Panc1 (cell line): Measurements from ENCODE around the gene NRM. TPM values are rescaled to one million over a fixed set of nuclear protein-coding genes. Genes with fewer than 3 reads are reported as not detected.

Experiments
- ATAC-seq: fragments of 200-7000 bp; cut with Tn5 transposase; 2 replicates; pipeline ENCODE4 v1.9.1; 2020; ENCODE audit warnings: mild to moderate bottlenecking, moderate library complexity
- BruUV-seq: library from RNA; stranded (reverse); fragments of 400-500 nt; replicated peaks from 2 replicates; lab custom pipeline; 2021; lab: Mats Ljungman, UMichigan
- CTCF ChIA-PET: fragments of 300-600 bp; sonication (Branson Sonifier 250); formaldehyde crosslinking; loops from one replicate; lab custom pipeline; 2022; ENCODE audit warnings: antibody characterized with exemption; lab: Charles Lee
- POLR2A ChIA-PET: fragments of 300-600 bp; sonication (Branson Sonifier 250); formaldehyde crosslinking; loops from one replicate; lab custom pipeline; 2022; ENCODE audit warnings: antibody characterized with exemption; lab: Charles Lee
- DNase-seq: peaks from one replicate; pipeline ENCODE4 v3.0.0-alpha.2; 2010; ENCODE audit warnings: low read depth, low spot score
- H3K27ac ChIP-seq: 2 replicates; pipeline ENCODE4 v1.5.1; 2011; ENCODE audit warnings: mild to moderate bottlenecking, low read length, inconsistent platforms
- H3K27me3 ChIP-seq: fragments of 200-500 bp; sonication (Bioruptor generic); 2 replicates; pipeline ENCODE4 v1.6.0; 2014; ENCODE audit warnings: low read length, inconsistent platforms; ENCODE audit not compliant: control insufficient read depth, insufficient read depth
- H3K36me3 ChIP-seq: fragments of 200-500 bp; sonication (Bioruptor generic); 2 replicates; pipeline ENCODE4 v1.5.1; 2014; ENCODE audit warnings: inconsistent platforms, mild to moderate bottlenecking, low read length, moderate library complexity; ENCODE audit not compliant: control insufficient read depth, insufficient read depth
- H3K4me1 ChIP-seq: 2 replicates; pipeline ENCODE4 v1.5.1; 2011; ENCODE audit warnings: inconsistent platforms, mild to moderate bottlenecking, low read length, moderate library complexity; ENCODE audit not compliant: control insufficient read depth, insufficient read depth
- H3K4me3 ChIP-seq, 2 experiments: 2 replicates each; pipeline ENCODE4 v1.5.1; 2011 to 2012; ENCODE audit warnings: low read depth in 2 of 2, low read length in 2 of 2, mild to moderate bottlenecking in 2 of 2, inconsistent platforms in 1 of 2, moderate library complexity in 1 of 2
- H3K9me3 ChIP-seq: fragments of 200-500 bp; sonication (Bioruptor generic); 2 replicates; pipeline ENCODE4 v1.5.1; 2014; ENCODE audit warnings: low read depth, mild to moderate bottlenecking, inconsistent platforms, low read length, moderate library complexity; ENCODE audit not compliant: control insufficient read depth, insufficient read depth
- CTCF ChIP-seq: fragments of 450-650 bp; IDR thresholded peaks from 2 replicates; pipeline ENCODE4 v1.5.1; 2017; ENCODE audit warnings: mild to moderate bottlenecking
- POLR2AphosphoS5 ChIP-seq: IDR thresholded peaks from 2 replicates; pipeline ENCODE4 v1.6.1; 2012; ENCODE audit warnings: mild to moderate bottlenecking, low read depth, low read length, moderate library complexity
- REST ChIP-seq, 2 experiments: IDR thresholded peaks; 2 replicates each; pipeline ENCODE4 v1.6.1; 2011 to 2012; ENCODE audit warnings: low read depth in 2 of 2, control low read depth in 1 of 2, low read length in 1 of 2, mild to moderate bottlenecking in 1 of 2, moderate library complexity in 1 of 2; ENCODE audit not compliant: insufficient read depth in 1 of 2
- SIN3A ChIP-seq: IDR thresholded peaks from 2 replicates; pipeline ENCODE4 v1.6.1; 2012; ENCODE audit warnings: low read depth, mild to moderate bottlenecking, low read length, moderate library complexity, borderline replicate concordance; ENCODE audit not compliant: insufficient read depth
- TCF7L2 ChIP-seq: IDR thresholded peaks from 2 replicates; pipeline ENCODE4 v1.6.1; 2011; ENCODE audit warnings: mild to moderate bottlenecking, low read depth, low read length, inconsistent platforms
- in situ Hi-C: cut with HindIII; loops from 2 replicates; pipeline ENCODE4 v1.10.0; 2016; ENCODE audit warnings: low sequenced_read_pairs, low pct_unique_long_range_greater_than_20kb
- intact Hi-C: fragments of 100-400 bp; cut with micrococcal nuclease; formaldehyde crosslinking; loops from one replicate; pipeline ENCODE4 v1.10.0; 2022; ENCODE audit not compliant: unreplicated experiment
- total RNA-seq: library from RNA; stranded (reverse); gene quantifications from one replicate; pipeline ENCODE4 v1.2.1, GENCODE V29; 2021; ENCODE audit not compliant: unreplicated experiment

NRM gene
- total RNA-seq, 1 experiment from 2014 or later: 21.9 TPM

- H3K4me3 ChIP-seq: no peak overlapping the region
- H3K27me3 ChIP-seq: no peaks in the 10 kb centered on the region
- ChIA-PET CTCF (no interaction called here), POLR2A (no interaction called here)
- H3K9me3 ChIP-seq: no peaks in the 10 kb centered on the region
- peaks cover 7% of the 10 kb centered on the region; the same call in 1 of the 2 replicates for H3K4me1 ChIP-seq
- no peak overlapping the region for H3K27ac ChIP-seq
- intact Hi-C loops: no loop called here
- in situ Hi-C loops: no loop called here
- no peaks in the 10 kb centered on the region for H3K36me3 ChIP-seq
- DNase-seq: no peak
- no TSS peak for BruUV-seq
- TF ChIP-seq REST (IDR thresholded peaks at IDR 0.05; ENCODE audit: insufficient read depth in 1 of 2, low read depth in 2 of 2, low read length in 1 of 2) (no peak), SIN3A (no peak), CTCF (no peak), POLR2AphosphoS5 (no peak), TCF7L2 (no peak)
- ATAC-seq: no peak
These were observed 5.6 kb upstream of the NRM start for GRCh38 chr6:30696432-30696831.

GRCh38 chr6:30691208-30691847 lies 544 bp upstream of the NRM start:
- BruUV-seq: no TSS peak
- TF ChIP-seq POLR2AphosphoS5 (no peak), CTCF (no peak), REST (IDR thresholded peaks at IDR 0.05; ENCODE audit: insufficient read depth in 1 of 2, low read depth in 2 of 2, low read length in 1 of 2) (no peak), TCF7L2 (no peak), SIN3A (no peak)
- ATAC-seq (no peak), DNase-seq (no peak)
- Histone ChIP-seq H3K4me3 (peak overlapping the region; percentile 56 to 86), H3K27me3 (no peaks in the 10 kb centered on the region), H3K4me1 (peaks cover 28% of the 10 kb centered on the region), H3K36me3 (no peaks in the 10 kb centered on the region), H3K9me3 (no peaks in the 10 kb centered on the region), H3K27ac (peak overlapping the region; percentile 80)
- intact Hi-C loops: no loop called here
- ChIA-PET CTCF (interaction anchor here (0.6 to 0.7 kb wide), 2 partner anchors 22 to 38 kb away, joined by 3 to 5 read pairs; no protein-coding TSS in a partner anchor), POLR2A (interaction anchor here (0.6 to 1.1 kb wide), 5 partner anchors 10 to 53 kb away, joined by 4 to 9 read pairs (median 5); partner anchors contain the start of genes DHX16 and MDC1)
- in situ Hi-C loops: no loop called here
